Karpas-422 (cell line): ENCODE results near the gene SLC16A8. TPM values are rescaled to one million over a fixed set of nuclear protein-coding genes. Genes with fewer than 3 reads are reported as not detected.

Experiments used
- DNase-seq: peaks from one replicate; pipeline ENCODE4 v3.0.0-alpha.2; 2015
- H2AFZ ChIP-seq: fragments of 200-600 bp; sonication (generic); 2 replicates; pipeline ENCODE4 v1.6.1; 2014; ENCODE audit warnings: antibody characterized with exemption, low read length, mixed read lengths
- H3K27ac ChIP-seq: fragments of 200-600 bp; sonication (generic); 2 replicates; pipeline ENCODE4 v1.5.1; 2014; ENCODE audit warnings: mild to moderate bottlenecking, low read length, moderate library complexity
- H3K27me3 ChIP-seq: fragments of 200-600 bp; sonication (generic); 2 replicates; pipeline ENCODE4 v1.6.1; 2014; ENCODE audit warnings: low read length, mixed read lengths
- H3K36me3 ChIP-seq: fragments of 200-600 bp; sonication (generic); 2 replicates; pipeline ENCODE4 v1.6.1; 2014; ENCODE audit warnings: low read length, mixed read lengths; ENCODE audit not compliant: insufficient read depth
- H3K4me1 ChIP-seq: fragments of 200-600 bp; sonication (generic); 2 replicates; pipeline ENCODE4 v1.6.1; 2014; ENCODE audit warnings: mild to moderate bottlenecking, low read length, mixed read lengths
- H3K4me2 ChIP-seq: fragments of 200-600 bp; sonication (generic); 2 replicates; pipeline ENCODE4 v1.6.1; 2014; ENCODE audit warnings: low read length, low read depth, mild to moderate bottlenecking; ENCODE audit not compliant: poor library complexity, severe bottlenecking
- H3K4me3 ChIP-seq: fragments of 200-600 bp; sonication (generic); 2 replicates; pipeline ENCODE4 v1.5.1; 2014; ENCODE audit warnings: mild to moderate bottlenecking, antibody characterized with exemption, low read length, mixed read lengths
- H3K79me2 ChIP-seq: fragments of 200-600 bp; sonication (generic); 2 replicates; pipeline ENCODE4 v1.6.1; 2014; ENCODE audit warnings: mild to moderate bottlenecking, low read length, mixed read lengths
- H3K9ac ChIP-seq: fragments of 200-600 bp; sonication (generic); 2 replicates; pipeline ENCODE4 v1.6.0; 2014; ENCODE audit warnings: low read length
- H3K9me2 ChIP-seq: fragments of 200-600 bp; sonication (generic), shearing (Covaris generic); replicated peaks from 2 replicates; pipeline ENCODE4 v1.6.0; 2014; ENCODE audit warnings: mild to moderate bottlenecking, low read length, moderate library complexity; ENCODE audit not compliant: insufficient read depth
- H3K9me3 ChIP-seq: fragments of 300-700, 200-600 bp; sonication (generic); 2 replicates; pipeline ENCODE4 v1.6.1; 2014; ENCODE audit warnings: low read length, mixed read lengths
- H4K20me1 ChIP-seq: fragments of 200-600 bp; sonication (generic); 2 replicates; pipeline ENCODE4 v1.6.1; 2014; ENCODE audit warnings: mild to moderate bottlenecking, antibody characterized with exemption, low read length, low read depth; ENCODE audit not compliant: insufficient read depth
- total RNA-seq: library from RNA; depleted of rRNA; stranded (reverse); fragments of >200 nt; shearing (Covaris generic); gene quantifications from 2 replicates; pipeline ENCODE4 v1.2.3, GENCODE V29; 2014; ENCODE audit warnings: low replicate concordance

SLC16A8 gene
- total RNA-seq, 1 experiment from 2014 or later, result not detected

DNA sequence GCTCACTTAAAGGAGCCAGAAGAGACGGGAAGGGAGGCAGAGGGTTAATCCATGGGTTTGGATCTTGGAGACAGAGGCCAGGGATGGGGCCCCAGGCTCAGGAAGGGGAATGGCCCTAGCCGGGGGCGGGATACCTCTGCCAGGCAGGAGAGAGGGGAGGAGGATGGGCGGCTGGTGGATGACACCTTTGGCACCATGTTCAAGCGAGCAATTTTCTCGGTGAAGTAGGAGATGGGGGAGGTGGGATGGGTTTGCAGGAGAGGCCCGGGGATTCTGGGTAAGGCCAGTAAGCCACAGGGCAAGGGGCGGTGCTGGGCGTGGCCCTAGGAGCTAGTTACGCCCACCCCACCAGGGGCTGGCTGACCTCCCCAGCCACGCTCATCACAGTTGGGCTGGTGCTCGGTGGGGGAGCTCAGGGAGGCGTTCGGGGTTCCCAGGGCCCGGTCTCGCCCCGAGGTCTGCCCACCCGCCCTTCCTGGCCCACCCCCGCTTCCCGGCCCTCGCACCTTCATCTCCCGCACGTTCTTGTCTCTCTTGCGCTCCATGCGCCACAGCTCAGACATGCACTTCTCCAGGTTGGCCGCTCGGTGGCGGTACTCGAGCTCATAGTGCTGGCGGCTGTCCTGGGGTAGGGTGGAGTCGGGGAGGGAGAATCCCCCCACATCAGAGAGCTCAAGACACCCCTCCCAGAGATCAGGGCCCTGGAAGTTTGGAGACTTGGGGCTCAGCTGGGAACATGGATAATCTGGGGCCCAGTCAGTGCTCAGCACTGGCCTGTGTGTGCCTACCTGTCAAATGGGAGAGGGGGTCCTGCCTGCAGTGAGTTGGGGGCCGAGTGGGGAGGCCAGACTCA lies 13.8 kb upstream of the SLC16A8 start:
- H3K9ac ChIP-seq, result no peak overlapping the region
- DNase-seq, result no peak
- no peaks in the 10 kb centered on the region for H3K79me2 ChIP-seq
- no peak overlapping the region for H3K4me3 ChIP-seq
- H3K27ac ChIP-seq, result no peak overlapping the region
- H3K9me2 ChIP-seq, result no peaks in the 10 kb centered on the region
- H3K27me3 ChIP-seq, result no peaks in the 10 kb centered on the region
- no peaks in the 10 kb centered on the region for H3K9me3 ChIP-seq
- no peaks in the 10 kb centered on the region for H3K36me3 ChIP-seq
- H3K4me2 ChIP-seq, result no peak overlapping the region
- H3K4me1 ChIP-seq, result no peaks in the 10 kb centered on the region
- no peak overlapping the region for H2AFZ ChIP-seq
- no peaks in the 10 kb centered on the region for H4K20me1 ChIP-seq

DNA sequence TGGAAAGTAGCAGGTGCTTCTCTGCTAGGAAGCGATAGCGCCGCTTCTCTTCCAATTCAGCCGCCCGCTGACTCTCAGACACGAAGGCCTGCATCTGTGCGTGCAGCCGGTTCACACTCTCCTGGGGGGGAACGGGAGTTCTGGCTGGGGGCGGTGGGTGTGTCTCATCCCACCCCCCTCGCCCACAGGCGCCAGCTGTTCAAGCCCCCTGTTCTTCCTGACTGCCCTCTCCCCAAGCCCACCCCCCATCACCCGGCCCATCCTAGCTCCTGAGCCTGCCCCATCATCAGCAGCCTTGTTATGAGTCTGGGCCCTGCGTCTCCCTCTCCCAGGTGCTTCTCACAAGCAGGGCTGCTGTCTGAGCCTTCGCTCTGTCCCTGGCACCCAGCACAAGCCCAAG lies 13.1 kb upstream of the SLC16A8 start:
- no peak overlapping the region for H2AFZ ChIP-seq
- no peak overlapping the region for H3K27ac ChIP-seq
- H3K79me2 ChIP-seq, result no peaks in the 10 kb centered on the region
- DNase-seq, result no peak
- no peaks in the 10 kb centered on the region for H3K27me3 ChIP-seq
- no peak overlapping the region for H3K9ac ChIP-seq
- H3K36me3 ChIP-seq, result no peaks in the 10 kb centered on the region
- H4K20me1 ChIP-seq, result no peaks in the 10 kb centered on the region
- no peaks in the 10 kb centered on the region for H3K9me3 ChIP-seq
- H3K9me2 ChIP-seq, result no peaks in the 10 kb centered on the region
- no peaks in the 10 kb centered on the region for H3K4me1 ChIP-seq
- no peak overlapping the region for H3K4me2 ChIP-seq
- H3K4me3 ChIP-seq, result no peak overlapping the region

GRCh38 chr22:38089474-38089851 lies 5.5 kb upstream of the SLC16A8 start:
- DNase-seq, result no peak
- no peak overlapping the region for H2AFZ ChIP-seq
- H3K79me2 ChIP-seq, result no peaks in the 10 kb centered on the region
- no peaks in the 10 kb centered on the region for H3K27me3 ChIP-seq
- no peak overlapping the region for H3K4me2 ChIP-seq
- H4K20me1 ChIP-seq, result no peaks in the 10 kb centered on the region
- H3K4me1 ChIP-seq, result no peaks in the 10 kb centered on the region
- no peaks in the 10 kb centered on the region for H3K9me2 ChIP-seq
- no peak overlapping the region for H3K27ac ChIP-seq
- H3K9ac ChIP-seq, result no peak overlapping the region
- no peaks in the 10 kb centered on the region for H3K36me3 ChIP-seq
- H3K9me3 ChIP-seq, result no peaks in the 10 kb centered on the region
- no peak overlapping the region for H3K4me3 ChIP-seq

DNA sequence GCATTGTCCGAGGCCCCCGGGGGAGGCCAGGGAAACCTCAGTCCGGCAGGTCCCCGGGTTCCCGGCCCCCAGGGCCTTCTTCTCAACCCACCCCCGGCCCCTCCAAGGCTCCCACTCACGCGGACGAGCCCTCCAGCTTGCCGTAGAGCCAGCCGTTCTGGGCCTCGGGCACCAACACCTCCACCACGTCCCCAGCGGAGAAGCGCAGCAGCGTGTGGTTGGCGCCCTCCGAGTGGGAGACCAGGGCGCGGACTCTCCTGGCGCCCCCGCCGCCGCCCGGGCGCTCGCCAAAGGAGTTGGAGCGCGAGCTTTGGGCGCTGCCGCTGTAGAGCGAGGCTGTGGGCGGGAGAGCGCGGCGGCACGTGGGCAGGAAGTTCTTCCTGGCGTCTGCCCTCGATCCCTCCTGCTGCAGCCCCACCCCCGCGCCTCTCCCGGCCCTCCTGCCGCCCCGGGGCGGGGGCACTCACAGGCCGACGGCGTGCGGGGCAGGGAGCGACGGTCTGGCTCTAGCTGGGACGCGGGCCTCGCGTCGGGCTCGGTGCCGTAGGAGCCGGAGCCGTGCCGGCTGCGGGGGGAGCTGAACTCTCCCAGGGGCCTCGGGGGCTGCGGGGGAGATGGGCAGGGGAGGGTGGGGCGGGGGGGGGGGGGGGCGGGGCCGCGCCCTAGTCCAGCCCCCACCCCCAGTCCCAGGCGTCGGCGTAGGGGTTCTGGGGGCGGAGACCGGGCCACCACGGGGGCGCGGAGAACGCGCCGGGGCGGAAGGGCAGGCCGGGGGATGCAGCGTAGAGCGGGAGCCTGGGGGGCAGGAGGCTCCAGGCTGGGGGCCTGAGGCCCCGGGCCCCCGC lies 4.9 kb upstream of the SLC16A8 start:
- no peaks in the 10 kb centered on the region for H3K9me2 ChIP-seq
- no peaks in the 10 kb centered on the region for H3K9me3 ChIP-seq
- no peaks in the 10 kb centered on the region for H4K20me1 ChIP-seq
- H3K27me3 ChIP-seq, result no peaks in the 10 kb centered on the region
- DNase-seq, result no peak
- H2AFZ ChIP-seq, result no peak overlapping the region
- H3K79me2 ChIP-seq, result no peaks in the 10 kb centered on the region
- H3K27ac ChIP-seq, result no peak overlapping the region
- H3K4me2 ChIP-seq, result no peak overlapping the region
- H3K4me3 ChIP-seq, result no peak overlapping the region
- no peak overlapping the region for H3K9ac ChIP-seq
- no peaks in the 10 kb centered on the region for H3K36me3 ChIP-seq
- H3K4me1 ChIP-seq, result no peaks in the 10 kb centered on the region

DNA sequence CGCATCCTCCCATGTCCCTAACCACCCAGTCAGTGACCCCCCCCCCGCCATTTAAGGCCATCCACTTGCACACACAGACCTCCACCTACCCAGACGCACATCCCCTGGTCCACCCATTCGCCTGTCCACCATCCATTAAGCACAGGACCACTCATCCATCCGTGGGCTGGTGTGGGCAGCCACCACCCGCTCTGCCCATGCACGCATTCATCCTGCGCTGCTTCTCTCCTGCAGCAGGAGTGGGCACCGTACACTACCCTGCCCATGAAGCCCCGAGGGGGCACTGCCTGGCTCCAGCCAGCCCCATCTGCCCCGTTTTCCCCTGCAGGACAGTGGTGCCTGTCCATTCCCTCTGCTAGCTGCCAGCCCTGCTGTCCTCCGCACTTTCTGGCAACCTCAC lies 3.9 kb upstream of the SLC16A8 start:
- no peak overlapping the region for H3K27ac ChIP-seq
- no peaks in the 10 kb centered on the region for H3K9me3 ChIP-seq
- no peak overlapping the region for H3K4me2 ChIP-seq
- no peaks in the 10 kb centered on the region for H4K20me1 ChIP-seq
- no peaks in the 10 kb centered on the region for H3K79me2 ChIP-seq
- H3K9me2 ChIP-seq, result no peaks in the 10 kb centered on the region
- no peak overlapping the region for H3K9ac ChIP-seq
- no peaks in the 10 kb centered on the region for H3K36me3 ChIP-seq
- DNase-seq, result no peak
- H3K4me3 ChIP-seq, result no peak overlapping the region
- H3K4me1 ChIP-seq, result no peaks in the 10 kb centered on the region
- H3K27me3 ChIP-seq, result no peaks in the 10 kb centered on the region
- no peak overlapping the region for H2AFZ ChIP-seq

DNA sequence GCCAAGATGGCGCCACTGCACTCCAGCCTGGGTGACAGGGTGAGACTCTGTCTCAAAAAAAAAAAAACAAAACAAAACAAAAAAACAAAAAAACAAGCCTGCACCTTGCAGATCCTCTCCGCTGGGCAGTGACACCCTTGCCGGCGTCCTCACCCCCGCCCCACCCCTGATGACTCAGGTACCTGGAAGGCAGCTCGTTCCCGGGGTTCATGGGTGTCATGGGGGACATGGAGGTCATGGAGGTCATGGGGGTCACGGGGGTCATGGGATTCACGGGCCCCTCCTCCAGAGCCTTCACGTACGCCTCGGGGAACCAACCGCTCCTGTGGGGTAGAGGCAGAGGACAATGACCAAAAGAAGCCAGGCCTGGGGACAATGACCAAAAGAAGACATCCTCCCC lies 3.0 kb upstream of the SLC16A8 start:
- Histone ChIP-seq H2AFZ (no peak overlapping the region), H3K4me3 (no peak overlapping the region), H3K4me2 (no peak overlapping the region), H3K79me2 (no peaks in the 10 kb centered on the region), H3K36me3 (no peaks in the 10 kb centered on the region), H4K20me1 (no peaks in the 10 kb centered on the region), H3K4me1 (no peaks in the 10 kb centered on the region), H3K9me2 (no peaks in the 10 kb centered on the region), H3K9me3 (no peaks in the 10 kb centered on the region), H3K27me3 (no peaks in the 10 kb centered on the region), H3K9ac (no peak overlapping the region), H3K27ac (no peak overlapping the region)
- DNase-seq, result no peak

DNA sequence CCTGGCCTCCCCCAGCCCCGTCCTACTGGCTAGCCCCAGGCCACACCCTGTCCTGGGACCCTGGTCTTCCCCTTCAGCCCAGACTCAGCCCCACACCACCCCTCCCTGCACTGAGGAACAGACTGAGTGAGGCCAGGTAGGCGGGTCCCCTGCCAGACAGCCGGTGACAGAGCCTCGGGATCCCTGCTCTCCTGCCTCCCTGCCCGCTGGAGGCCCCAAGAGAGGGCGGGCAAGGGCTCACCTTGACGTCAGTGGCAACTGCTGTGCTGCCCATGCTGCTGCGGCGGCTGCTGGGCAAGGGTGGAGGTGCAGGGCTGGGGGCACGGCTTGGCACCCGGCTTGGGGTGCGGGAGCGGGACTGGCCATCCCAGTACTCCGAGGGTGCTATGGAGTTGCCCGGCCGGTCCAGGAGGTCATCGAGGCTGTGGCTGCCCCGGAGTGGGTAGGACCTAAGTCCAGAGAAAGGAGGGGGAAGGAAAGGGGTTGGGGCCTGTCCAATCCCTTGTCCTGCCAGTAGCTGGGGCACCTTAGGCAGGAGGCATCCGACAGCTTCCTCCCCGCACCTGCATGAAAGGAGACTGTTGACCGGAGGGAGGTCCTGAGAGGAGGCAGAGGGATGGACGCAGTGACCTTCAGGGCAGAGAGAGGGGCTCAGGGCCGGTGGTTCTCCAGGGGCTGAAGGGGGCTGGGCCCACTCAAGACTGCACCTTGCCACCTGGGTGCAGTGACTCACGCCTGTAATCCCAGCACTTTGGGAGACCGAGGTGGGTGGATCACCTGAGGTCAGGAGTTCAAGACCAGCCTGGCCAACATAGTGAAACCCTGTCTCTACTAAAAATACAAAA lies 2.2 kb upstream of the SLC16A8 start:
- Histone ChIP-seq H3K9ac (no peak overlapping the region), H3K4me3 (no peak overlapping the region), H3K4me1 (no peaks in the 10 kb centered on the region), H3K4me2 (no peak overlapping the region), H3K9me2 (no peaks in the 10 kb centered on the region), H4K20me1 (no peaks in the 10 kb centered on the region), H3K36me3 (no peaks in the 10 kb centered on the region), H3K79me2 (no peaks in the 10 kb centered on the region), H3K9me3 (no peaks in the 10 kb centered on the region), H3K27me3 (no peaks in the 10 kb centered on the region), H2AFZ (no peak overlapping the region), H3K27ac (no peak overlapping the region)
- no peak for DNase-seq

DNA sequence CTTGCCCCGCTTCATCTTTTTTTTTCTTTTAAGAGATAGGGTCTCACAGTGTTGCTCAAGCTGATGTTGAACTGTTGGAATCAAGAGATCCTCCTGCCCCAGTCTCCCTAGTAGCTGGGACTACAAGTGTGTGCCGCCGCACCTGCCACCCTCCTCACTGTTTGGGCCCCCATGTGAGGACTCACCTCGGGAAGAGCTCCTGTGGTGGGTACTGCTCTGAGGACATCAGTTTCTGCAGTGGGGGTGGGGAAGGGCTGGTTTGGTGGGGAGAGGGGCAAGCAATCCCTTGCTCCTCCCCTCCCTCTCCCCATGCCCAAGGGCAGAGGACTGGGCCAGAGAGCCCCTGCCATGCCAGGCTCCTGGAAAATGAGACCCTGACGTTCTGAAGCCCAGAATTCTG lies 1.5 kb upstream of the SLC16A8 start:
- Histone ChIP-seq H3K79me2 (no peaks in the 10 kb centered on the region), H3K4me3 (no peak overlapping the region), H3K27me3 (no peaks in the 10 kb centered on the region), H3K27ac (no peak overlapping the region), H3K9me3 (no peaks in the 10 kb centered on the region), H4K20me1 (no peaks in the 10 kb centered on the region), H2AFZ (no peak overlapping the region), H3K36me3 (no peaks in the 10 kb centered on the region), H3K9me2 (no peaks in the 10 kb centered on the region), H3K4me2 (no peak overlapping the region), H3K4me1 (no peaks in the 10 kb centered on the region), H3K9ac (no peak overlapping the region)
- DNase-seq, result no peak
